ENCODE measurements around the gene TBC1D26.
"Not testable (repeated sequence)": the region's sequence is repeated elsewhere in the genome, so short reads cannot be mapped to it uniquely, and the experiment has no call there.

DNA sequence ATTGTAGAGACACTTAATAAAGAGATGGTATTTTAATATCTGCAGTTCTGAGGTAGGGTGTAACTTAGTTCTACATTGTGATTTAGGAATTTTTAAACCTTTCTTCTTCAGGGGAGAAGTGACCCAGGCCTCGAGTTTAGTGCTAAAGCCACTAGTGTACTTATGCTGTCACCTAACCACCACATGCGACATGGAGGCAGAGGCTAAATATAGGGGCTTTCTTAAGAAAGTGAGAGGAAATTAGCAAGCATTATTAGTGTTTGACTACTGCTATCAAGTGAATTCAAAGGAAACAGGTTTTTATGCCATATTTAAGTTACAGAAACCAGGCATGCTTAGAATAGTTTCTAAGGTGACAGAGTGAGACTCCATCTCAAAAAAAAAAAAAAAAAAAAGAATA, 56.3 kb downstream of the TBC1D26 start:
- TF ChIP-seq, protein P1, sequence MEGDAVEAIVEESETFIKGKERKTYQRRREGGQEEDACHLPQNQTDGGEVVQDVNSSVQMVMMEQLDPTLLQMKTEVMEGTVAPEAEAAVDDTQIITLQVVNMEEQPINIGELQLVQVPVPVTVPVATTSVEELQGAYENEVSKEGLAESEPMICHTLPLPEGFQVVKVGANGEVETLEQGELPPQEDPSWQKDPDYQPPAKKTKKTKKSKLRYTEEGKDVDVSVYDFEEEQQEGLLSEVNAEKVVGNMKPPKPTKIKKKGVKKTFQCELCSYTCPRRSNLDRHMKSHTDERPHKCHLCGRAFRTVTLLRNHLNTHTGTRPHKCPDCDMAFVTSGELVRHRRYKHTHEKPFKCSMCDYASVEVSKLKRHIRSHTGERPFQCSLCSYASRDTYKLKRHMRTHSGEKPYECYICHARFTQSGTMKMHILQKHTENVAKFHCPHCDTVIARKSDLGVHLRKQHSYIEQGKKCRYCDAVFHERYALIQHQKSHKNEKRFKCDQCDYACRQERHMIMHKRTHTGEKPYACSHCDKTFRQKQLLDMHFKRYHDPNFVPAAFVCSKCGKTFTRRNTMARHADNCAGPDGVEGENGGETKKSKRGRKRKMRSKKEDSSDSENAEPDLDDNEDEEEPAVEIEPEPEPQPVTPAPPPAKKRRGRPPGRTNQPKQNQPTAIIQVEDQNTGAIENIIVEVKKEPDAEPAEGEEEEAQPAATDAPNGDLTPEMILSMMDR (IDR thresholded peaks at IDR 0.05), result not testable (repeated sequence)
- not testable (repeated sequence) for TF ChIP-seq POLR2AphosphoS5, POLR2A (IDR thresholded peaks at IDR 0.05)
